Stimulated activated CD4-positive, alpha-beta T cell treated with anti-CD3 and anti-CD28 coated beads, TNF-alpha, amount 100 ng/mL, for 24 hours (primary cell): ENCODE results near the gene CYP4F22.
"Not testable (repeated sequence)": the region's sequence is repeated elsewhere in the genome, so short reads cannot be mapped to it uniquely, and the experiment has no call there.

Experiments used
- DNase-seq, 3 experiments: peaks; one replicate each; pipeline ENCODE4 v3.0.0-alpha.2; 2020; ENCODE audit warnings: low read depth in 3 of 3

Gene CYP4F22

GRCh38 chr19:15508035-15508710 lies at the start of gene CYP4F22:
CYP4F22 (plus strand) TSS chr19:15508525; CDS start chr19:15525337, 16,812 bp downstream.
- peak in 1 of 3 experiments; percentile 14 for DNase-seq

GRCh38 chr19:15461694-15462093 lies 46.6 kb upstream of the CYP4F22 start:
- DNase-seq = no peak

GRCh38 chr19:15463861-15464371 lies 44.4 kb upstream of the CYP4F22 start:
- DNase-seq = peak; percentile 56 to 75 (median 64)

GRCh38 chr19:15464394-15465385 lies 43.6 kb upstream of the CYP4F22 start, which contains the start of gene RASAL3:
RASAL3 (minus strand) TSS chr19:15464544; CDS start chr19:15464358, 186 bp downstream.
- peak in 2 of 3 experiments; percentile 29 to 67 for DNase-seq

- peak; percentile 39 to 57 (median 50) for DNase-seq
Measured at GRCh38 chr19:15466851-15467733, 41.2 kb upstream of the CYP4F22 start.

- no peak for DNase-seq
Measured at GRCh38 chr19:15467734-15468214, 40.6 kb upstream of the CYP4F22 start.

GRCh38 chr19:15468675-15469512 lies 39.4 kb upstream of the CYP4F22 start:
- DNase-seq = no peak

- DNase-seq = no peak
Measured at GRCh38 chr19:15469513-15470297, 38.6 kb upstream of the CYP4F22 start.

GRCh38 chr19:15471639-15472101 lies 36.7 kb upstream of the CYP4F22 start:
- no peak for DNase-seq

GRCh38 chr19:15473821-15474220 lies 34.5 kb upstream of the CYP4F22 start:
- DNase-seq = not testable (repeated sequence)

- no peak for DNase-seq
Measured at GRCh38 chr19:15475169-15475568, 33.2 kb upstream of the CYP4F22 start.

GRCh38 chr19:15475611-15476010 lies 32.7 kb upstream of the CYP4F22 start:
- no peak for DNase-seq

GRCh38 chr19:15476325-15476724 lies 32.0 kb upstream of the CYP4F22 start:
- no peak for DNase-seq

- DNase-seq = no peak
Measured at GRCh38 chr19:15479391-15480345, 28.7 kb upstream of the CYP4F22 start, which contains the start of gene PGLYRP2. PGLYRP2 (minus strand) TSS chr19:15479501; CDS start chr19:15479371, 130 bp downstream.

GRCh38 chr19:15480996-15481395 lies 27.3 kb upstream of the CYP4F22 start:
- DNase-seq = not testable (repeated sequence)

GRCh38 chr19:15485768-15486167 lies 22.6 kb upstream of the CYP4F22 start:
- DNase-seq = not testable (repeated sequence)

GRCh38 chr19:15487038-15487437 lies 21.3 kb upstream of the CYP4F22 start:
- no peak for DNase-seq
